ENCODE results near the gene HOXB1.

Gene HOXB1

DNA sequence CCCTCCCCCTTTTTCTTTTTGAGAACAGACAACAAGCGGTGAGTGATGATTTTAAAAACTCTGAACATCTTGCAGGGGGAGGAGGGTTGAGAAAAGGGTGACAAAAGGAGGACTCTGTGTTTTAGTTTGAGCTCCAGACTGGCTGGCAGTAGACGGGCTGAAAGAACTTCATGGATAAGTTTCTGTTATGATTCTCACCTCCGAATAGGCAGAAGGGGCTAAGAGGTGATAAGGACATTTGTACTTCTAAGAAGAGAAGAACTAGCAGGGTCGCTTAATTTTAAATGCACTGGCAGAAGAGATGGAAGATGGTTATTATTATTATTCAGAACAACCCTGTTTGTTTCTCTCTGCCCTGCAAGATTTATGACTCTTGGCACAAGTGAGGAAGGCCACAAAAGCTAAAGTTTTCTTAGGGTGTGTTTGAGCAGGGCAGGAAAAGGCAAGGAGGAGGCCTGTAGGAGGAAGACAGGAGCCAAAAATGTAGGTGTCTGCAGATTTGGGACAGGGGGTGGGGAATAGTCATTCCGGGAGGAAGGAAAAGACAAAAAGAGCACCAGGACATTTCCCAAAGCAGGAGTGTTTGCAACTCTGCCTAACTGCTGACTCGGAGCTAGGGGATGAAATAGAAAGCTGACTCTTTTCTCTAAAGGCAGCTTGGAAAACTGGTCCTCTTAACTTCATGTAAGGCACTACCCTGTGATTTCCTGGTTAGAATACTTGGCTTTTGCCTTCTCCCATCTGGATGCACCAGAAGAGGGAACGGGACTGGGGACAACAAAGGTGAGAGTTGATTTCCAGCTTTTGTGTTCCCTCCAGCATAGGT lies 26.0 kb upstream of the HOXB1 start:
- no peak for FAIRE-seq
- no peak for DNase-seq (ENCODE audit: insufficient read length, low spot score)
- TF ChIP-seq, protein P1, sequence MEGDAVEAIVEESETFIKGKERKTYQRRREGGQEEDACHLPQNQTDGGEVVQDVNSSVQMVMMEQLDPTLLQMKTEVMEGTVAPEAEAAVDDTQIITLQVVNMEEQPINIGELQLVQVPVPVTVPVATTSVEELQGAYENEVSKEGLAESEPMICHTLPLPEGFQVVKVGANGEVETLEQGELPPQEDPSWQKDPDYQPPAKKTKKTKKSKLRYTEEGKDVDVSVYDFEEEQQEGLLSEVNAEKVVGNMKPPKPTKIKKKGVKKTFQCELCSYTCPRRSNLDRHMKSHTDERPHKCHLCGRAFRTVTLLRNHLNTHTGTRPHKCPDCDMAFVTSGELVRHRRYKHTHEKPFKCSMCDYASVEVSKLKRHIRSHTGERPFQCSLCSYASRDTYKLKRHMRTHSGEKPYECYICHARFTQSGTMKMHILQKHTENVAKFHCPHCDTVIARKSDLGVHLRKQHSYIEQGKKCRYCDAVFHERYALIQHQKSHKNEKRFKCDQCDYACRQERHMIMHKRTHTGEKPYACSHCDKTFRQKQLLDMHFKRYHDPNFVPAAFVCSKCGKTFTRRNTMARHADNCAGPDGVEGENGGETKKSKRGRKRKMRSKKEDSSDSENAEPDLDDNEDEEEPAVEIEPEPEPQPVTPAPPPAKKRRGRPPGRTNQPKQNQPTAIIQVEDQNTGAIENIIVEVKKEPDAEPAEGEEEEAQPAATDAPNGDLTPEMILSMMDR (IDR thresholded peaks at IDR 0.05; ENCODE audit: insufficient read depth, missing control alignments) = no peak

DNA sequence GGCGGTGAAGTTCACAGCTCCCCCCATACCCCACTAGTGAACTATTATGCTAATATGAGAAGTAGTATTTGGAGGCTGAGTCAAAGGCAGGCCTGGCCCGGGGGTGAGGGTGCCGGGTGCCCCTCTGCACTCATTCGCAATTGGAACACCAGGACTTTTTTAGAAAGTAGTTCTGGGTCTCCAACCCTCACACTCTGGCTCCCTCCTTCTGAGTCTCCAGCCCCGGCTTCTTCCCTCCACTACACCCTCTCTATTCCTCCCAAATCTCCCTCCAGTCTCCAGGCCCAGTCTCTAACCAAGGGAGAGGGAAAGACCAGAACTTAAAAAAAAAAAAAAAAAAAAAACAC lies 25.4 kb upstream of the HOXB1 start:
- DNase-seq (ENCODE audit: insufficient read length, low spot score) = no peak
- TF ChIP-seq, protein P1 (IDR thresholded peaks at IDR 0.05; ENCODE audit: insufficient read depth, missing control alignments) = no peak
- FAIRE-seq = no peak

DNA sequence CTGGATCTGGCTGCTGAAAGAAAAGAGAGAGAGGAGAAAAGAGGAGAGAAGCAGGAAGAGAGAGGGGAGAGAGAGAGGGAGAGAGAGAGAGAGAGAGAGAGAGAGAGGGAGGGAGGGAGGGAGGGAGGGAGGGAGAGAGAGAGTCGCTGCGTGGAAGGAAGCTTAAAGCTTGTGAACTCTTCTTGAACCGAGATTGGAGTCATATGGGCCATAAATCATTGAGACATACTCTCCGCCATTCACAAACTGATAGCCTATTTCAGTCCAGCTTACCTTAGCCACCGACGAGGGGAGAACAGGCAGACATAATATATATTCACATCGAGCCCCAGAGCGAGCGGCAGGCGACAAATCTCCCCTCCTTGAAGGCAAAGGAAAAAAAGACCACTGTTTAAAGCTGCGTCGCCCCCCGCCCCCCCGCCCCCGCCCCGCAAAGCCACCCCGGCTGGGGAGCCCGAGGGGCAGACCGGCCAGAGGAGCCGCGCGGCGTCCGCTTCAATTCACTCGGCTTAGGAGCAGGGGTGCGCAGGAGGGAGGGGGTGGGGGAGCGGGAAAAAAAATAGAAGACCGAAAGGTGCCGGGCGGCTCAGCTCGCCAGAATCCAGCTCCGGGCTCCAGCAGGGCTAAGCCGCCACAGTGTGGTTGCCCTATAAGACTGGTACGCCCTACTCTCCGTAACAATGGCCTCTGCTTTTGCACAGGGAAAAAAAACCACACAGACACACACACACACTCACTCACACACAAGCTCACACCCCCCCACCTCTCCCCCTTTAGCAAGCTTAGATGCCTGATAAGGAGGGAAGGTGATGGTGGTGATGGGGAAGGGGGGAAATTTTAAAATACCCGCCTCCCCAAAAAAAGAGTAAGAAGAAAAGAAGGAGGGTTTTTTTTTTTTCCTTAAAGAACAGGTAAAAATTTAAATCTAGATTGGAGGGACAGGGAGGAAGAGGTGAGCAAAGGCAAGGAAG lies 24.7 kb upstream of the HOXB1 start:
- TF ChIP-seq, protein P1 (IDR thresholded peaks at IDR 0.05; ENCODE audit: insufficient read depth, missing control alignments) = no peak
- DNase-seq (ENCODE audit: insufficient read length, low spot score) (no peak), FAIRE-seq (no peak)

DNA sequence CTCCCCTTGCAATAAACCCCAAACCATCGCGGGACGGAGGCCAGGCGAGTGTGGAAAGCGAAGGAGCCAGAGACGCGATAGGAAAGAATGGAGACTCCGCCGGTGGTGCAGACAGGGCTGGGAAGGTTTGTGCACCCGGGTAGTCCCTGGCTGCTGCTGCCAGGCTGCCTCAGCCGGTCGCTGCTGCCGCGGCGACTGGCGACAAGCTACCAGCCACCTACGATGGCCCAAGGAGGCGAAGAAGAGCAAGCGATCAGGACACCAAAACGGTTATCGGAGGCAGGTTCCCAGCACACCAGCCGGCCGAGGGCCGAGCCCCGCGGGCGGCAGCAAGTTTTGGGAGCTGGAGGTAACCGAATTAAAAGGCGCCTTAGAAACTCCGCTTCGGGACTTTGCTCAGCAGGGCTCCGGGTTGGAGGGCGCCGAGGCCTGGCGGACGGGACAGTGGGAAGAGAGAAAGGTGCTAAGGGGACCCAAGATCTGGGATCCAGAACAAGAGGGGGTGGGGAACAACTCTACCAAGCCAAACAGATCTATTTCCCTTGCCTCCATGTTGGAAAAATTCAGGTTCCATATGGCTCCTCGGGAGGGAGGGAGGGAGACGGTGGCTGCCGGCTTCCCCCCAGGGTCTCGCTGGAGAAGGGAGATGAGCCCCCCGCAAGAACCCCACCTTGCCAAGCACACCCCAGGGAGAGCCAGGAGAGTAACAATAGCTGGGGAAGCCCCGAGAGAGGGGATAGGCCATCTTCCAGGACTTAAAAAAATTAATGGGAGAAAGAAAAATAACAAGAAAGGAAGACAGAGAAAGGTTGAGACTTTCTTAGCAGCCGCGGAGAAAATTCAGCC lies 23.8 kb upstream of the HOXB1 start:
- DNase-seq (ENCODE audit: insufficient read length, low spot score) = no peak
- no peak for FAIRE-seq
- TF ChIP-seq, protein P1 (IDR thresholded peaks at IDR 0.05; ENCODE audit: insufficient read depth, missing control alignments) = no peak

DNA sequence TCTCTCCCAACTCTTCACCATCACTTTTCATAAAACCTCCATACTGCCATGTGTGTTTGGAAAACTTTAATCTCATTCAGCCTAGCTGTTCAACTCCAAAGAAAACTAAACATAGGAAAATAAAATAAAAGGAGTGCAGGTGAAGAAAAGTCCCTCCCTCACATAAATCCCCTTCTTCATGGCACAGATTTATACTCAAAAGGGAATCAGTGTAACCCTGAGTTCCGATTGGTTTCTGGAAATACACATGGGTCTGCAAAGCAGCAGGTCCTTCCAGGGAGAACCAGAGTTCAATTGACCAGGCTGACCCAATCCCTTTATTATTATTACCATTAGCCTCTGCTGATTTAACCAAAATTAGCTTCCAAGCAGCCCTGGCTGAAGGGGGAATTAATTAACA lies 23.0 kb upstream of the HOXB1 start:
- DNase-seq (ENCODE audit: insufficient read length, low spot score) (no peak), FAIRE-seq (no peak)
- TF ChIP-seq, protein P1 (IDR thresholded peaks at IDR 0.05; ENCODE audit: insufficient read depth, missing control alignments) = no peak

DNA sequence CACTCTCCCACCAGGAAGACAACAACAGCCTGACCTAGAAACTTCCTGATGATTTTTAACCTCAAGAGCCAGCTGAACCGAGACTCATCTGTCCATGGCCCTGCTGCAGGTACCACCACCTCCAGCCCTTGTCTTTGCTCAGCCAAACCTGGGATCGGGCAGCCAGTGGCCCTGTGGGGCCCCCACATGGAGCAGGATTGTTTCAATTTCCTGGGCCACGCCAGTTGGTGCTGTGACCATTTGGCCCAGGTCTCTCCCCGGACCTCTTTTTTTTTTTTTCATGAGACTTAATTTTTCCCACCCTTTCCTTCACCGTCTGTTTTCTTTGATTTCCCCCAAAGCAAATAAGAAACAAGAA lies 22.4 kb upstream of the HOXB1 start:
- DNase-seq (ENCODE audit: insufficient read length, low spot score) = no peak
- no peak for FAIRE-seq
- TF ChIP-seq, protein P1 (IDR thresholded peaks at IDR 0.05; ENCODE audit: insufficient read depth, missing control alignments) = no peak
